Erythroblast (primary cell): ENCODE data around the gene GPATCH11.

Source experiments
- GATA1 ChIP-seq: IDR thresholded peaks from 2 replicates; pipeline ENCODE4 v1.6.1; 2011; ENCODE audit warnings: low read depth, mild to moderate bottlenecking, control low read depth, low read length, moderate library complexity
- POLR2A ChIP-seq: IDR thresholded peaks from 2 replicates; pipeline ENCODE4 v1.6.1; 2011; ENCODE audit warnings: mild to moderate bottlenecking, low read length

DNA sequence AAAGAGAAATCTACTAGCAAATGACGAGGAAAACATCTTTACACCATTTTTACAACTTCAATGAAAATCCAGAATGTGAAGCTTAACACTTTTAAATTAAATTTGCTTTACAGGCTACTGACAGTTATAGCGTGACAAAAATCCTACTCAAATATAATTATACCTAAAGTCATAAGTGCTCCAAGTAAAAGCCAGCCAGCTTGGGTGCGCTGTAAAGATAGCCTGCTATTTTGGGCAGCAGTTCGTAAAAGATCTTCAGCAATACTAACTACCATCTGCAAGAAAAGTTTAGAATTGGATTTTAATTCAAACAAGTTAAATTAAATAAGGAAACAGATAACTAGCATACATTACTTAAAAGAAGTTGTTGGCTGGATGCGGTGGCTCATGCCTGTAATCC is 22.5 kb upstream of the GPATCH11 start:
- TF ChIP-seq POLR2A, result no peak
- no peak for TF ChIP-seq GATA1
